HG03095 (cell line): ENCODE results near the gene DLX4.

Source experiments
- ATAC-seq: cut with Tn5 transposase; IDR thresholded peaks from one replicate; pipeline ENCODE4 v1.9.1; 2021; ENCODE audit warnings: moderate library complexity; ENCODE audit not compliant: unreplicated experiment

The DLX4 gene

GRCh38 chr17:49985310-49985990, 16.5 kb downstream of the DLX4 start:
- no peak for ATAC-seq

GRCh38 chr17:49986396-49987289, 17.7 kb downstream of the DLX4 start:
- no peak for ATAC-seq

- ATAC-seq = no peak
Observed at GRCh38 chr17:49987290-49987585, 18.2 kb downstream of the DLX4 start.

GRCh38 chr17:49987681-49988441, 18.9 kb downstream of the DLX4 start:
- no peak for ATAC-seq

- ATAC-seq = no peak
Observed at GRCh38 chr17:49989518-49989880, 20.5 kb downstream of the DLX4 start.

GRCh38 chr17:49990331-49990730, 21.3 kb downstream of the DLX4 start:
- no peak for ATAC-seq

- ATAC-seq = no peak
Observed at GRCh38 chr17:49990921-49991320, 21.9 kb downstream of the DLX4 start.

- ATAC-seq = no peak
Observed at GRCh38 chr17:49991409-49991808, 22.4 kb downstream of the DLX4 start.

GRCh38 chr17:49992191-49992932, 23.4 kb downstream of the DLX4 start:
- ATAC-seq = no peak

GRCh38 chr17:49992933-49993422, 24.0 kb downstream of the DLX4 start:
- no peak for ATAC-seq

GRCh38 chr17:49993423-49994060, 24.6 kb downstream of the DLX4 start:
- no peak for ATAC-seq

- no peak for ATAC-seq
Observed at GRCh38 chr17:49994085-49995054, 25.4 kb downstream of the DLX4 start.

GRCh38 chr17:49995055-49995738, 26.2 kb downstream of the DLX4 start, which contains the start of gene DLX3:
TSS of gene DLX3 (minus strand) at chr17:49995224. CDS start at chr17:49994998, 226 bp downstream.
- ATAC-seq = no peak

GRCh38 chr17:49996121-49996494, 27.1 kb downstream of the DLX4 start:
- ATAC-seq = no peak

- ATAC-seq = no peak
Observed at GRCh38 chr17:49996495-49997300, 27.7 kb downstream of the DLX4 start.

GRCh38 chr17:49997301-49997650, 28.3 kb downstream of the DLX4 start:
- ATAC-seq = no peak

- ATAC-seq = no peak
Observed at GRCh38 chr17:49997773-49998703, 29.0 kb downstream of the DLX4 start.
